Measurements from ENCODE around the gene ITIH3.

The ITIH3 gene

DNA sequence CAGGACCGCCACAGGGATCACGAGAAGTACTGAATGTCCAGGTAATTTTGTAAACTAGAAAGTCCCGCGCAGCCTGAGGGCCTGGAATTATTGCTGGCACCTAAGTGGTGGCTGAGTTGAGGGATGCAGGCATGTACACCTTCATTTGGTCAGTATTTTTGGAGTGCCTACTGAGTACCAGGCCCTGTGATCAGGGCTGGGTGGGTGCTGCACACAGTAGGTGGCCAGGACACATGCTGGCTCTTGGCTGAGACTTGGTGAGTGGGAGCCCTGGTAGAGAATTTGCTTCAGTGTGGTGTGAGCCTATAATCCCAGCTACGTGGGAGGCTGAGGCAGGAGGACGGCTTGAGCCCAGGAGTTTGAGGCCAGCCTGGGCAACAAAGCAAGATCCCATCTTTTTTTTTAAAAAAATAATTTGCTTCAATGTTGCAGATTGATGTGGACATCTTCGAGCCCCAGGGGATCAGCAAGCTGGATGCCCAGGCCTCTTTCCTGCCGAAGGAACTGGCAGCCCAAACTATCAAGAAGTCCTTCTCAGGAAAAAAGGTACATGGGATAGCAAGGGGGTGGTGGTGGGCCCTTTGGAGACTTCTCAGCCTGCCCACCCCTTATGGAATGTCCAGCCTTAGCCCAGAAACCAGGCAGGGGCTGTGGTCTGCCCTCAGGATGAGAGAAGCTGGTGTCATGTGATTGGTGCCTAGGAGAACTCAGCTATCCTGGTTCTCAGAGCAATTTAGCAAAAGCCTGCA is 14.6 kb upstream of the ITIH3 start:
- DNase-seq (ENCODE audit: low spot score) (no peak), FAIRE-seq (no peak)

DNA sequence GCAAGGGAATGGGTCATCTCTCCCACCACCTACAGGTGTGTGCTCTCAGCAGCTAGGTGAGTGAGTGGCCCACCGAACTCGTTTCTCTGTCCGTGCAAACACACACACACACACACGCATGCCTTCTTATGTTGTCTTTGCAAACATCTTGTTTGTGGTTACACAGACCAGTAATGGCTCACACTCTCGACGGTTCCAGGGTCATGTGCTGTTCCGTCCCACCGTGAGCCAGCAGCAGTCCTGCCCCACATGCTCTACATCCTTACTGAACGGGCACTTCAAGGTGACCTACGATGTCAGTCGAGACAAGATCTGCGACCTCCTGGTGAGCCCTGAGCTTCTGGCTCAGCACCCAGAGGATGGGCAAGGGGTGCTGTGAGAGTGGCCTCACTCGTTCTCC is 12.9 kb upstream of the ITIH3 start:
- DNase-seq (ENCODE audit: low spot score) (no peak), FAIRE-seq (no peak)

DNA sequence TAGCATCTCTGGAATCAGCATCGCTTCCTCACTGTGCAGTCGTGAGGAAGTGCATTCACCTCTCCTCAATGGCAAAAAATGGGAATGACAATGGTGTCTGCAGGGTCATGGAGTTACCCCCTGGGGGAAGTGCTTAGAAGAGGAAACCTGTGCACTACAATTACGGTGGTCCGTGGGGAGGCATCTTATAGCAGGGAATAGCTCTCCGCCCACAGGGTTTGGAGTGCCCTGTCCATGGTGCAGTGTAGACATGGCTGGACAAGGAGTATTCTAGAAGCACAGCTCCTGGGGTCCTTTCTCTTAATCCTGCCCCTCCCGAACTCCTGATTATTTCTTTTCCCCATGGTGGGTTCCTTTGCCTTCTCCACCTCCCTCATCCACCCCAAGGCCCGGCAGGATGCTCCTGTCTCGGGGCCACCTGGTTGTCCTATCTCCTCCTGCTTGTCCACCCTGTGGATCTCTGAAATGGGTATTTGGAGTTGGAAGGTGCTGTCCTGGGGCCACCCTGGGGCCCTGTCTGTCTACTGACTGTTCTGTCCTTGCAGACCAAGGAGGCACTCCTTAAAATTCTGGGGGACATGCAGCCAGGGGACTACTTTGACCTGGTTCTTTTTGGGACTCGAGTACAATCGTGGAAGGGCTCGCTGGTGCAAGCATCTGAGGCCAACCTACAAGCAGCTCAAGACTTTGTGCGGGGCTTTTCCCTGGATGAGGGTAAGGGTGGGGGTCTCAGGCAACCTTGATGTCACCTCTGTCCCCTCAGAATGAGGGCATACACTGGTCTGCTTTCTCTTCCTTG is 12.0 kb upstream of the ITIH3 start:
- FAIRE-seq (no peak), DNase-seq (ENCODE audit: low spot score) (no peak)

DNA sequence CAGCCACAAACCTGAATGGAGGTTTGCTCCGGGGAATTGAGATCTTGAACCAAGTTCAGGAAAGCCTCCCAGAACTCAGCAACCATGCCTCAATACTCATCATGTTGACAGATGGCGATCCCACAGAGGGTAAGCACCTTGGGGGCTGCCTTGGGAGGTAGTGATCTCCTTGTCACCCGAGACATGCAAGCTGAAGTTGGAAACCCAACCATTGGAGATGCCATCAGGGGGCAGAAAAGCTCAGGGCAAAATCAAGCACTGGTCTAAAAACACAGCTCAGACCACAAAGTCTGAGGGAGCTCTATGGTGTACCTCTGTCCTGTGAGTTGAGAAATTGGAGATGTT is 11.4 kb upstream of the ITIH3 start:
- DNase-seq (ENCODE audit: low spot score) (no peak), FAIRE-seq (no peak)

DNA sequence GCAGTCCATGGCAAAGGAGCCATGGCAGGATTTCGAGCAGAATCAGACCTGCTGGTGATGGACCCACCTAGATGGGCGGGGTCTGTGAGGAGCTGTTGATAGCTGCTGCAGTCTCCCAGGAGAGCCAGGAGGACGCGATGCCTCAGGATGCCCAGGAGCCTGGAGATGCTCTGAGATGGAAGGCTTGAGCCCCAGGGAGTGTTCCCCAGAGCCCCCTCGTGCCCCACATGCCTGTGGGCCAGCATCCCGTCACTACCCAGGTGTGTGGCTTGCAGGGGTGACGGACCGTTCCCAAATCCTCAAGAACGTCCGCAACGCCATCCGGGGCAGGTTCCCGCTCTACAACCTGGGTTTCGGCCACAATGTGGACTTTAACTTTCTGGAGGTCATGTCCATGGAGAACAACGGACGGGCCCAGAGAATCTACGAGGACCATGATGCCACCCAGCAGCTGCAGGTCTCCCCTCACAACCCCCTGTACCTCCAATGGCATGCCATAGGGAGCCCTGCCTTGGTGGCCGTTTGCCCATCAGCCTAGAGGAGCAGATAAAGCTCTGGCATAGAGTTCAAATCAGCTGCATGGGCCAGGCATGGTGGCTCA is 10.5 kb upstream of the ITIH3 start:
- no peak for FAIRE-seq

DNA sequence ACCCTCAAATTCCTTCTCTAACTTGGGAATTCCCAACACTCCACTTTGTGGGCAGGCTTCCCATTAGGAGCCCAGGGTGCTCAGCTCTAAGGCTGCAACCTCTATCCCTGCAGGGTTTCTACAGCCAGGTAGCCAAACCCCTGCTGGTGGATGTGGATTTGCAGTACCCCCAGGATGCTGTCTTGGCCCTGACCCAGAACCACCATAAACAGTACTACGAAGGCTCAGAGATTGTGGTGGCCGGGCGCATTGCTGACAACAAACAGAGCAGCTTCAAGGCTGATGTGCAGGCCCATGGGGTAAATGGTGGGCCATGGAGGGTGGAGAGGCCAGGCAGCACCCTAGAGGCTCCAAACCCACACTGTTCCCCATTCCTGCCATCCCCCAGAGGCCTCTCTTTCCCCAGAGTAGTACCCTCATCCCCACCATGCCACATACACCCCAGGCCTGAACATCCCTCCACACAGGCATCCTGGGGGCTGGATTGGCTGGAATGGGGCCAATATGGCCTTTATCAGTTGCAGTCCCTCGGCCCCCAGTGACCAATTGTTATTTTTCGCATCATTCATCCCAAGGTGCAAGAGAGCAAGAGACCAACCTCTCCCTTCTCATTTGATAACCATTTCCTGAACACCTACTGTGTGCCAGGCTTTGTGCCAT is 9.5 kb upstream of the ITIH3 start:
- FAIRE-seq (no peak), DNase-seq (ENCODE audit: low spot score) (no peak)

More for the DNA sequence above, 10.5 kb upstream of the ITIH3 start:
- no peak for DNase-seq (ENCODE audit: low spot score)

DNA sequence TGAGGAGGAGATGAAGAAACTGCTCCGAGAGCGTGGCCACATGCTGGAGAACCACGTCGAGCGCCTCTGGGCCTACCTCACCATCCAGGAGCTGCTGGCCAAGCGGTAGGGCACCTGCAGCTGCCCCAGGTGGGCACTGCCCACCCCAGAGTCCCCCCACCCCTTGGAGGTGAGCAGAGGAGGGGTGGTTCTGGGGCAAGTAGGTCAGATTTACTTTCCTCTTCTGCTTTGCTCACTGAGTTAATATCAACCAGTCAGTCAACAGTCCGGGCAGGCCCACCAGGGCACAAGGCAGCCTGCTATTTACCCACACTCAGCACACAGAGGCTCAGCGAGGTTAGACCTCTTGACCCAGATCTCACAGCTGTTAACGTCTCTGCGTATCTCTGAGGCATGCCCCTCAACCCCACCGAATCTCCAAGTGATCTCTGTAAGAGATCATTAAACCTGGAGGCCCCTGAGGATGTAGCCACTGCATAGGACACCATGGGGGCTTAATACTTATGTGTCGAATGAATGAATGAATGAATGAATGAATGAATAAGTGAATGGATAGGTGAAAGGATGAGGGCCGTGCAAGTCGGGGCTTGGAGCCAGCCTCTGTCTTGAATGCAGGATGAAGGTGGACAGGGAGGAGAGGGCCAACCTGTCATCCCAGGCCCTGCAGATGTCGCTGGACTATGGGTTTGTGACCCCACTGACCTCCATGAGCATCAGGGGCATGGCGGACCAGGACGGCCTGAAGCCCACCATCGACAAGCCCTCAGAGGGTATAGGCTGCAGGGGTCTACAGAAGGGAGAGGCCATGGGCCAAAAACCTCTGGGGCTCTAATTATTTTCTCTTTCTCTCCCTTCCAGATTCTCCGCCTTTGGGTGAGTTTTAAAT is 8.0 kb upstream of the ITIH3 start:
- FAIRE-seq, result no peak

DNA sequence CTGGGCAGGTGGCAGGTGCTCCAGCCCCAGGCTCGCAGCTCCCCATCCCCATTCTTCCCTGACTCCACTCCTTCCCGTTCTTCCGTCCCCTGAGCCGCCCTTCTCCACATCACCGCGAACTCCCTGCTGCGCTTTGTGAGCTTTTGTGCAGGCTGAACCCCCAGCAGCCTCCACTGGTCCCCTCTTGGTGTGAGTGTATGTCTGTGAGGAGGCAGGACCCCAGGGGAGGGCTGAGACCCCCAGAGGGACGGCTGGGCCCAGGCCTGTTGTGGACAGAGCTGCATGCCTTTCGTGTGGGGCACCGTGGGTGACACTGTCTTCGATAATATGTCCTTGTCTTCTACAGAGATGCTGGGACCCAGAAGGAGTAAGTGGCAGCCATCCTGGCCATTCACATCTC is 7.3 kb upstream of the ITIH3 start:
- DNase-seq (ENCODE audit: low spot score), result no peak
- no peak for FAIRE-seq

More for the DNA sequence above, 8.0 kb upstream of the ITIH3 start:
- no peak for DNase-seq (ENCODE audit: low spot score)

DNA sequence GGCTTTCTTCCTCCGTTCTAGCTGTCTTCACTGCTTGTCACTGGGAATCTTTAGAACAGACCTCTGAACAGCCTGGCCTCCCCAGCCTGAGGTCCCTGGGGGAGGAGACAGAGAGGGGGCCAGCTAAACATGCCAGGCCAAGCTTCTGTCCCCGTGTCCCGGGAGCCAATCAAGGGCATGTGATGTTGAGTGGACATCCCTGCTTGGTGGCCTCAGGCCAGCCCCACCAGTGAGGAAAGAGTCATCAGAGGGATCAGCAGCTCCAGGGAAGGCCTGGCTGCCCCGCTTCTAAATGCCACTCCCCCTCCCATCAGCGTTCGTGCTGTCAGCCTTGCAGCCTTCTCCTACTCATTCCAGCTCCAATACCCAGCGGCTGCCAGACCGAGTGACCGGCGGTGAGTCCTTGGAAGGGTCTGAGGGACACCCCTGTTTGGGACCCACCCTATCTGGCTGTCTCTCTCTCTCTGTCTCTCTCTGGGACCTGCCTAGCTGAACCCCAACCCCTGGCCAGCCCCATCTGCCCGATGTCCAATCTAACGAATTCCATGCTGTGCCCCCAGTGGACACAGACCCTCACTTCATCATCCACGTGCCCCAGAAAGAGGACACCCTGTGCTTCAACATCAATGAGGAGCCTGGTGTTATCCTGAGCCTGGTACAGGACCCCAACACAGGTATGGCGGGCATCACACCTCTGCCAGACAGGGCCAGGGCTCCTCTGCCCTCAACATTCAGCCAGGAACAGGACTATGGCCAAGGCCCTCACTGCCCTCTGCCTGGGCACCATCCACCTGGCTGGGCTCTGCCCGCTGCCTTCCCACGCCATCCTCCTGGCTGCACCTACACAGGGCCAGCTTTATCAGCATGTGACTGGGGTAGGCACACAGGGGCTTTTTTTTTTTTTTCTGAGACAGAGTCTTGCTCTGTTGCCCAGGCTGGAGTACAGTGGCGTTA is 6.6 kb upstream of the ITIH3 start:
- FAIRE-seq (no peak), DNase-seq (ENCODE audit: low spot score) (no peak)

DNA sequence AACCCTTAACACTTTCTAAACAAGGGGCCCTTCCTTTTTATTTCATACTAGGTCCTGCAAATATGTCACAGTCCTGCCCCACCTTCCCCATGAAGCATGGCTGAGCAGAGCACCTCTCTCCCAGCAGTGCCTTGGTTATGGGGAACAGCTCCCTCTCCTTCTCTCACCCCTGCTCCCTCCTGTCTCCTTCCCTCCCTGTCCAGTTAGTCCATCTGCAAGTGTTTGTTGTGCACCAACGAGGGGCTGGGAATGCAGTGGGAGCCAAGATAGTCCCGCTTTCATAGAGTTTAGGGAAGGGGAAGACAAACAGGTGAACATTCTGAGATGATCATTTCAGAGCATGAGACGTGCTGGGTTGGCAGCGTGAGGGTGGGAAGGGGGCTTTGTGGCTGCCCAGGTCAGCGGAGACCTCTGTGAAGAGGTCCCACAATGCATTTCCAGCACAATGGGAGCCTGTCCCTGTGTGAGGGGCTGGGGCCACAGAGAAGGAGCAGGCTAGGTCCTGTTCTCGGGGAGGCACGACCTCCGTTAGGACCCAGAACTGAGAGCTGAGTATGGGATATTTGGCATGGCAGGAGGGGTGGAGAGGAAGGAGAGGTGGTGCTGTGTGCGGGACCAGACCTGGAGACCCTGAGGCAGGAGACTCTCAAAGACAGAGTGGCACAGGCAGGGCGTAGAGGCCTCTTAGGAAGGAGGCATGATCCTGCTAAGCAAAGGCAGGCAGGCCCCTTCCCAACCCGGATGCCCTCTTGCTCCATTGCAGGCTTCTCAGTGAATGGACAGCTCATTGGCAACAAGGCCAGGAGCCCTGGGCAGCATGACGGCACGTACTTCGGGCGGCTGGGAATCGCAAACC is 5.5 kb upstream of the ITIH3 start:
- DNase-seq (ENCODE audit: low spot score) (no peak), FAIRE-seq (no peak)

DNA sequence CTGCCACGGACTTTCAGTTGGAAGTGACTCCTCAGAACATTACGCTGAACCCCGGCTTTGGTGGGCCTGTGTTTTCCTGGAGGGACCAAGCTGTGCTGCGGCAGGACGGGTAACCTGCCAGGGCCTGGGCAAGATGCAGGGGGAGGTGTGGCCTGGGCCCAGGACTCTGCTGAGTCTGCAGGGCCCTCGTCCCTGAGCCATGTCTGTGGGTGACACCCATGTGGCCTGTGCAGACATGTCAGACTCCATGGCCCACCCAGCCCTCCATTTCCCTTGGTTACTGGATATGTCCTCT is 4.9 kb upstream of the ITIH3 start:
- DNase-seq (ENCODE audit: low spot score), result no peak
- no peak for FAIRE-seq

DNA sequence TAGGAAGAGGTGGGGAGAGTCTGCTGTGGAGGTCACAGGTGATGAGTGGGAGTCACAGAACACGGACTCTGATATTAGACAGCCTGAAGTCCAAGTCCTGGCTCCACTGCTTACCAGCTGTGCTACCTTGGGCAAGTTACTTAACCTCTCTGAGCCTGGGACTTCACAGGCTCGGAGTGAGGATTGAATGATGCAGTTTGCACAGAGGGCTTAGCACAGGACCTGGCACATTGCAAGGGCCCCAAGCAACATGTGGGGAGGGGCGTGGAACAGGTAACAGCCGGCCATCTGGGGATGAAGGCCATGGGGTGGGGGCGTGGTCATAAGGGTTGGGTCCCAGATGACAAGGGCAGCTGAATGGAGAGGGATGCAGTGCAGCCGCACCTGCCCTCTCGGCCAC is 4.3 kb upstream of the ITIH3 start:
- no peak for FAIRE-seq
- DNase-seq (ENCODE audit: low spot score), result no peak

DNA sequence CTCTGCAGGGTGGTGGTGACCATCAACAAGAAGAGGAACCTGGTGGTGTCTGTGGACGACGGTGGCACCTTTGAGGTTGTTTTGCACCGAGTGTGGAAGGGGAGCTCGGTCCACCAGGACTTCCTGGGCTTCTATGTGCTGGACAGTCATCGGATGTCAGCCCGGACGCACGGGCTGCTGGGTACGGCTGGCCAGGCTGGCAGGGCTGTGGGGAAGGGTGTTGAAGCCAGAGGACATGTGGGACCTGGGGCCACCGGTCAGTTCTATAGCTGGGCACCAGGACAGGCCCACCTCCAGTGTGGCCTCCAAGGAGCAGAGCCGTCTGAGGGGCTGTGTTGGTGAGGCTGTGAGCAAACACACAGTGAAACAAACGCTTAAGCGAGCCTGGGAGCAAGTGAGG is 3.9 kb upstream of the ITIH3 start:
- DNase-seq (ENCODE audit: low spot score) (no peak), FAIRE-seq (no peak)

DNA sequence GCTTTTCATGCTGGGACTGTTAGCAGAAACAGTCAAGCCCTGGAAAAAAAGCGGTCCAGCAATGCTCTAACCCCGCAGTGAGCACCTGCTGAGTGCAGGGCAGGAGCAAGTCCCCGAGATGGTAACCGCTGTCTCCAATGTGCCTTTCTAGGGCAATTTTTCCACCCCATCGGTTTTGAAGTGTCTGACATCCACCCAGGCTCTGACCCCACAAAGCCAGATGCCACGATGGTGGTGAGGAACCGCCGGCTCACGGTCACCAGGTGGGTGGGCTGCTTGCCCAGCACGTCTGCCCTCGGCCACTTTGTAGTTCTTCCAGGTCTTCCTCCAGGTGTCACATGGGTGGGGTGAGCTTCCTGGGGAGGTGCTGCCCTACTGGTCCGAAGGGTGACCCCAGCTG is 3.2 kb upstream of the ITIH3 start:
- DNase-seq (ENCODE audit: low spot score) (no peak), FAIRE-seq (no peak)

DNA sequence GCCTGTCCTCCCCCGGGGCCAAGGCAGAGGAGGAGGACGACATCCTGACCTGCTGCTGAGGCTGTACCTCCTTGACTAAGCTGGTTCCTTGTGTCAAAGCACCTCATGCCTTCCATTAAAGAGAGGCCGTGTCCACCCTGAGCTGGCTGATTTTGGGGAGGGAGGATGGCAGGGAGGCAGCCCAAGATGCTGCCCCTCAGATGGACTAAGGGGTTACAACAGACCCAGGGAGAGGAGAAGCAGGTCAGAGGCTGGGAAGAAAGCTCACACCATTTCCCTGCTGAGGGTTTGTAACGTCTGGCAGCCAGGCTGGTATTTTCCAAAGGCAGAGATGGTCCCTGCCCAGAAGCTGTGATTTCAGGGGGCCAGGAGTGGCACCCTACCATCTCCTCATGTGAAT is 2.7 kb upstream of the ITIH3 start:
- DNase-seq (ENCODE audit: low spot score) (no peak), FAIRE-seq (no peak)

DNA sequence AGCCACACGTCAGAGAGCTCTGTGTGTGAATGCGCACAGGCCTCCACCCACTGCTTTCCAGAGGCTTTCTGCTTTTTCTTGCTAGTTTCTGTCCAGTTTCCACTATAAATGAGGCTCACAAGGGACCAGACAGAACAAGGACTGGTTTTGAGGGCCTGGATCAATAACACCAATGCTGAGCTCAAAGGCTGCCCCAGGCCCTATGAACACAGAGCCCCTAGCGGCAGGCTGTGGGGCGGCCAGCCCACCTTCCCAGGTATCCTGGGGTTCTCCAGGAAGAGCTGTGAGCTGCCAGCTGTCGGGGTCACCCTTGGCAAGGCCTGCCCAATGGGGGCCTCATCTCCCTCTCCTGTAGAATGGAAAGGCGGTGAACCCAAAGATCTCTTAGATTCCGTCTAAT is 2.2 kb upstream of the ITIH3 start:
- FAIRE-seq, result no peak
- DNase-seq (ENCODE audit: low spot score), result no peak

DNA sequence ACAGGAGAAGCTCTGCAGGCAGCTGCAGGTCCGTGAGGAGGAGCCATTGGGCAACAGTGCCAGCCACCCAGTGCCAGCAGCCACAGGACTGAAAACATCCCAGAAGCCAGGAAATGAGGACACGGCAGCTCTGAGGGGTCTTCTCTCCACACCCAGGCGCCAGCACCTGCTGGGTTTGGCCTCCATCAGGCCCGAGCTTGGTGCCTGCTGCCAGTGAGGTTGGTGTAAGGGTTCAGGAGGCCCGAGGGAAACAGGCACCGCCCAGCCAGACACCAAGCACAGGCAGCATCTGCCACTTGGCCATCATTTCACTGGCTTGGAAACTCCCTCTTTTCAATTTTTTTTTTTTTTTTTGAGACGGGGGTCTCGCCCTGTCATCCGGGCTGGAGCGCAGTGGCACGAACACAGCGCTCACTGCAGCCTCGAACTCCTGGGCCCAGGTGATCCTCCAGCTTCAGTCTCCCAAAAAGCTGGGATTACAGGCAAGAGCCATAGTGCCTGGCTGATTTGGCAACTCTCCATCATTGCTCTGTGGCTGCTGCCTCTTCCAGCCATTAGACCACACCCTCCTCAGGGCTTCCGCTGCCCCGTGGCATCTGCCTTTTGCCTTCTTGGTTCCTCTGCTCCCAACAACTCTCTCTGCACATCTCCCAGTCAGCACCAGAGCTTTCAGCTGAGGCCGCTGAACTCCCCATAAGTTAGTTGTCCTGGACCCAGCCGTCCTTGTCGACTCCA is 1.5 kb upstream of the ITIH3 start:
- FAIRE-seq, result no peak
- DNase-seq (ENCODE audit: low spot score), result no peak

Measured in RCC 7860 (cell line).